Progenitor cell of endocrine pancreas (in vitro differentiated cells): ENCODE measurements around the gene LAMB4. TPM values are rescaled to one million over a fixed set of nuclear protein-coding genes. Genes with fewer than 3 reads are reported as not detected.

Experiments used
- DNase-seq: peaks from one replicate; pipeline ENCODE4 v3.0.0; 2021; ENCODE audit warnings: low spot score; ENCODE audit not compliant: unreplicated experiment
- H3K27ac Mint-ChIP-seq: 2 replicates; pipeline ENCODE4 v1.8.0; 2021; ENCODE audit warnings: mild to moderate bottlenecking, moderate library complexity, mixed read lengths
- H3K27me3 Mint-ChIP-seq: 2 replicates; pipeline ENCODE4 v1.8.0; 2021; ENCODE audit warnings: mixed read lengths
- H3K36me3 Mint-ChIP-seq: 2 replicates; pipeline ENCODE4 v1.8.0; 2022; ENCODE audit warnings: mixed read lengths; ENCODE audit not compliant: insufficient read depth
- H3K4me1 Mint-ChIP-seq: 2 replicates; pipeline ENCODE4 v1.8.0; 2021; ENCODE audit warnings: low read depth, mixed read lengths
- H3K4me3 Mint-ChIP-seq: 2 replicates; pipeline ENCODE4 v1.8.0; 2021; ENCODE audit warnings: low read depth, mild to moderate bottlenecking, moderate library complexity, mixed read lengths
- H3K9me3 Mint-ChIP-seq: 2 replicates; pipeline ENCODE4 v1.8.0; 2021; ENCODE audit warnings: low read depth, mixed read lengths
- total RNA-seq: library from RNA; stranded (reverse); gene quantifications from 2 replicates; pipeline ENCODE4 v1.2.1, GENCODE V29; 2021
- TF ChIP-seq, protein P1 (sequence below): fragments of 200-600 bp; sonication (generic); IDR thresholded peaks from one replicate; pipeline ENCODE4 v1.5.0; 2021; ENCODE audit warnings: antibody characterized with exemption, mild to moderate bottlenecking; ENCODE audit not compliant: unreplicated experiment

LAMB4 gene
- total RNA-seq, 1 donor from 2014 or later = 0.12 TPM

GRCh38 chr7:108062250-108063014, 67.7 kb downstream of the LAMB4 start:
- H3K4me3 Mint-ChIP-seq = no peak overlapping the region
- H3K27me3 Mint-ChIP-seq = no peaks in the 10 kb centered on the region
- no peaks in the 10 kb centered on the region for H3K36me3 Mint-ChIP-seq
- no peak for DNase-seq
- H3K9me3 Mint-ChIP-seq = no peaks in the 10 kb centered on the region
- peaks cover 13% of the 10 kb centered on the region for H3K4me1 Mint-ChIP-seq
- no peak overlapping the region for H3K27ac Mint-ChIP-seq
- TF ChIP-seq, protein P1, sequence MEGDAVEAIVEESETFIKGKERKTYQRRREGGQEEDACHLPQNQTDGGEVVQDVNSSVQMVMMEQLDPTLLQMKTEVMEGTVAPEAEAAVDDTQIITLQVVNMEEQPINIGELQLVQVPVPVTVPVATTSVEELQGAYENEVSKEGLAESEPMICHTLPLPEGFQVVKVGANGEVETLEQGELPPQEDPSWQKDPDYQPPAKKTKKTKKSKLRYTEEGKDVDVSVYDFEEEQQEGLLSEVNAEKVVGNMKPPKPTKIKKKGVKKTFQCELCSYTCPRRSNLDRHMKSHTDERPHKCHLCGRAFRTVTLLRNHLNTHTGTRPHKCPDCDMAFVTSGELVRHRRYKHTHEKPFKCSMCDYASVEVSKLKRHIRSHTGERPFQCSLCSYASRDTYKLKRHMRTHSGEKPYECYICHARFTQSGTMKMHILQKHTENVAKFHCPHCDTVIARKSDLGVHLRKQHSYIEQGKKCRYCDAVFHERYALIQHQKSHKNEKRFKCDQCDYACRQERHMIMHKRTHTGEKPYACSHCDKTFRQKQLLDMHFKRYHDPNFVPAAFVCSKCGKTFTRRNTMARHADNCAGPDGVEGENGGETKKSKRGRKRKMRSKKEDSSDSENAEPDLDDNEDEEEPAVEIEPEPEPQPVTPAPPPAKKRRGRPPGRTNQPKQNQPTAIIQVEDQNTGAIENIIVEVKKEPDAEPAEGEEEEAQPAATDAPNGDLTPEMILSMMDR = no peak

DNA sequence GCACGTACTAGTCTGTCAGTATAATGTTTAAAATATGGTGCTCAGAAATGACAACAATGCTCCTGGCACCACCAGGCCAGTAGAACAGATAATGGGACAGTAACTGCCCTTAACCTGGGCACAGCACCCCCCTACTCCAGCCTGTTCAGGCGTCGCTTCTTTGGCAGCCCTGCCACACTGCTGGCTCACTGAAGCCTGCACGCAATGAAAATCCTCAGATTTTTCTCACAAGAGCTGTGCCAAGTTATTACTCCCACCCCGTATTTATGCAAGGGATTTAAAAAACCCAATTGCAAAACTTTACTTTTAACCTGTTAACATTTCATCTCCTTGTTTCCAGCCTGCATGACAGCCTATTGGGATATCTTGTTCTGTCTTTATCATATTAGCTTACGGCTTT, 70.6 kb downstream of the LAMB4 start:
- TF ChIP-seq, protein P1 = no peak
- DNase-seq = no peak
- Mint-ChIP-seq H3K4me1 (peaks cover 10% of the 10 kb centered on the region), H3K9me3 (no peaks in the 10 kb centered on the region), H3K27me3 (no peaks in the 10 kb centered on the region), H3K36me3 (no peaks in the 10 kb centered on the region), H3K27ac (no peak overlapping the region), H3K4me3 (no peak overlapping the region)

- Mint-ChIP-seq H3K27ac (no peak overlapping the region), H3K36me3 (no peaks in the 10 kb centered on the region), H3K4me3 (no peak overlapping the region), H3K4me1 (peaks cover 2% of the 10 kb centered on the region), H3K9me3 (no peaks in the 10 kb centered on the region), H3K27me3 (no peaks in the 10 kb centered on the region)
- DNase-seq = no peak
- TF ChIP-seq, protein P1 = no peak
These were observed 72.1 kb downstream of the LAMB4 start for GRCh38 chr7:108057951-108058481.

GRCh38 chr7:108055611-108056021, 74.5 kb downstream of the LAMB4 start:
- no peak for DNase-seq
- no peaks in the 10 kb centered on the region for H3K36me3 Mint-ChIP-seq

GRCh38 chr7:108054537-108054936, 75.6 kb downstream of the LAMB4 start:
- H3K27ac Mint-ChIP-seq = no peak overlapping the region
- H3K4me1 Mint-ChIP-seq = peaks cover 3% of the 10 kb centered on the region
- TF ChIP-seq, protein P1 = no peak
- H3K27me3 Mint-ChIP-seq = no peaks in the 10 kb centered on the region
- DNase-seq = no peak
- H3K36me3 Mint-ChIP-seq = no peaks in the 10 kb centered on the region
- no peaks in the 10 kb centered on the region for H3K9me3 Mint-ChIP-seq
- H3K4me3 Mint-ChIP-seq = no peak overlapping the region

More at GRCh38 chr7:108055611-108056021, 74.5 kb downstream of the LAMB4 start:
- Mint-ChIP-seq H3K27ac (no peak overlapping the region), H3K4me1 (peaks cover 3% of the 10 kb centered on the region), H3K27me3 (no peaks in the 10 kb centered on the region), H3K9me3 (no peaks in the 10 kb centered on the region), H3K4me3 (no peak overlapping the region)
- TF ChIP-seq, protein P1 = no peak
